Neuron (in vitro differentiated cells): Measurements from ENCODE around the gene ULK2.
"Not testable (repeated sequence)": the region's sequence is repeated elsewhere in the genome, so short reads cannot be mapped to it uniquely, and the experiment has no call there.

Experiments
- H2AFZ ChIP-seq: one replicate; pipeline ENCODE4 v1.6.1; 2013; ENCODE audit warnings: low read depth, mild to moderate bottlenecking, inconsistent platforms, low read length, moderate library complexity
- H3K27me3 ChIP-seq: one replicate; pipeline ENCODE4 v1.6.1; 2013; ENCODE audit warnings: low read length; ENCODE audit not compliant: insufficient read depth
- H3K36me3 ChIP-seq: one replicate; pipeline ENCODE4 v1.6.1; 2013; ENCODE audit warnings: low read length; ENCODE audit not compliant: insufficient read depth
- H3K4me1 ChIP-seq: one replicate; pipeline ENCODE4 v1.6.1; 2013; ENCODE audit warnings: low read length; ENCODE audit not compliant: insufficient read depth
- H3K4me3 ChIP-seq: 2 replicates; pipeline ENCODE4 v1.5.1; 2013; ENCODE audit warnings: mild to moderate bottlenecking, low read length, moderate library complexity
- H3K9me3 ChIP-seq: one replicate; pipeline ENCODE4 v1.6.1; 2013; ENCODE audit warnings: low read length

Gene ULK2

DNA sequence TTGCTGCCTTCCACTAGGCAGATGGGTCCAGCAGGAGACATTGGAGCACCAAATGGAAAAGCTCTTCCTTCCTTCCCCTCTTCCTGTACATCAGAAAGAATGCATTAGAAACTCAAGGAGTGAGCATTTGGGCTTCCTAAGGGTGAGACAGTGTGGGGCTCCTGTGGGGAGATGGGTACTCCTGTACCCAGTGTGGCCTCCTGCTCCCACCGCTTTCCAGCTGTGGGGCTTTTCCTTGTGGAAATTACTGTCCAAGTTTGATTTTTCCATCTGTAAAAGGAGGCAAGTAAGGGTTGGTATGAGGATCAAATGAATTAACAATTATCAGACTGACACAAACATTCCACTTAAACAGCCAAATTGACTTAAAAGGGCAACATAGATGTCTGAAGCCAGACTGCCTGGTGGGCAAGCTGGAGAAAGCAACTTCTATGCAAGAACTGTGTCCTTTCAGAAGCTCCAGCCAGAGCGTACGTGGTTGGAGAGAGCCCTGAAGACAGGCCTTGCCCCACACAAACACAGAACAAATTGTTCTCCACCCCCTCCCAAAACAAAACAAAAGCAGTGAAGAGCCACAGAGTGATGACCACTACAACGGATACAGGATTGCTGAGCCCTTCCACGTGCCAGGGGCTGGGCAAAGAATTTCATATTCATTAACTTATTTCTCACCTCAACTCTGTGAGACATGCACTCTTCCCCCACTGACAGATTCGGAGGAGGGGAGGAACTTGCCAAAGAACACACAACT lies 96.6 kb downstream of the ULK2 start:
- Histone ChIP-seq H3K36me3 (peaks cover 5% of the 10 kb centered on the region), H2AFZ (no peak overlapping the region), H3K9me3 (no peaks in the 10 kb centered on the region), H3K4me3 (no peak overlapping the region), H3K27me3 (no peaks in the 10 kb centered on the region), H3K4me1 (no peaks in the 10 kb centered on the region)

- no peaks in the 10 kb centered on the region for H3K4me1 ChIP-seq
- no peaks in the 10 kb centered on the region for H3K36me3 ChIP-seq
- H2AFZ ChIP-seq = no peak overlapping the region
- no peaks in the 10 kb centered on the region for H3K27me3 ChIP-seq
- no peaks in the 10 kb centered on the region for H3K9me3 ChIP-seq
- no peak overlapping the region for H3K4me3 ChIP-seq
Observed at GRCh38 chr17:19769946-19770652, 97.6 kb downstream of the ULK2 start.

- Histone ChIP-seq H3K4me3 (no peak overlapping the region), H3K36me3 (no peaks in the 10 kb centered on the region), H3K4me1 (no peaks in the 10 kb centered on the region), H3K9me3 (no peaks in the 10 kb centered on the region), H2AFZ (no peak overlapping the region), H3K27me3 (no peaks in the 10 kb centered on the region)
Observed at GRCh38 chr17:19768046-19768782, 99.5 kb downstream of the ULK2 start.

GRCh38 chr17:19766421-19767270 lies 101.1 kb downstream of the ULK2 start:
- no peaks in the 10 kb centered on the region for H3K27me3 ChIP-seq
- H3K4me3 ChIP-seq = no peak overlapping the region
- no peaks in the 10 kb centered on the region for H3K9me3 ChIP-seq
- no peaks in the 10 kb centered on the region for H3K4me1 ChIP-seq
- H3K36me3 ChIP-seq = no peaks in the 10 kb centered on the region
- H2AFZ ChIP-seq = no peak overlapping the region

- no peak overlapping the region for H3K4me3 ChIP-seq
- H3K4me1 ChIP-seq = no peaks in the 10 kb centered on the region
- no peaks in the 10 kb centered on the region for H3K27me3 ChIP-seq
- no peaks in the 10 kb centered on the region for H3K36me3 ChIP-seq
- no peaks in the 10 kb centered on the region for H3K9me3 ChIP-seq
- no peak overlapping the region for H2AFZ ChIP-seq
Observed at GRCh38 chr17:19766016-19766415, 101.7 kb downstream of the ULK2 start.

GRCh38 chr17:19763991-19764390 lies 103.7 kb downstream of the ULK2 start:
- not testable (repeated sequence) for H3K4me3 ChIP-seq, H2AFZ ChIP-seq, H3K36me3 ChIP-seq, H3K9me3 ChIP-seq, H3K4me1 ChIP-seq, H3K27me3 ChIP-seq

- no peaks in the 10 kb centered on the region for H3K27me3 ChIP-seq
- H3K4me1 ChIP-seq = no peaks in the 10 kb centered on the region
- no peak overlapping the region for H3K4me3 ChIP-seq
- H2AFZ ChIP-seq = no peak overlapping the region
- no peaks in the 10 kb centered on the region for H3K36me3 ChIP-seq
- no peaks in the 10 kb centered on the region for H3K9me3 ChIP-seq
Observed at GRCh38 chr17:19763416-19763815, 104.3 kb downstream of the ULK2 start.

- peaks cover 2% of the 10 kb centered on the region for H3K27me3 ChIP-seq
- H3K4me1 ChIP-seq = no peaks in the 10 kb centered on the region
- H3K4me3 ChIP-seq = no peak overlapping the region
- H3K9me3 ChIP-seq = no peaks in the 10 kb centered on the region
- H2AFZ ChIP-seq = no peak overlapping the region
- no peaks in the 10 kb centered on the region for H3K36me3 ChIP-seq
Observed at GRCh38 chr17:19762515-19762961, 105.2 kb downstream of the ULK2 start.

GRCh38 chr17:19760746-19761145 lies 107.0 kb downstream of the ULK2 start:
- Histone ChIP-seq H3K36me3 (no peaks in the 10 kb centered on the region), H3K4me3 (no peak overlapping the region), H3K27me3 (peaks cover 3% of the 10 kb centered on the region), H3K9me3 (no peaks in the 10 kb centered on the region), H3K4me1 (no peaks in the 10 kb centered on the region), H2AFZ (no peak overlapping the region)

DNA sequence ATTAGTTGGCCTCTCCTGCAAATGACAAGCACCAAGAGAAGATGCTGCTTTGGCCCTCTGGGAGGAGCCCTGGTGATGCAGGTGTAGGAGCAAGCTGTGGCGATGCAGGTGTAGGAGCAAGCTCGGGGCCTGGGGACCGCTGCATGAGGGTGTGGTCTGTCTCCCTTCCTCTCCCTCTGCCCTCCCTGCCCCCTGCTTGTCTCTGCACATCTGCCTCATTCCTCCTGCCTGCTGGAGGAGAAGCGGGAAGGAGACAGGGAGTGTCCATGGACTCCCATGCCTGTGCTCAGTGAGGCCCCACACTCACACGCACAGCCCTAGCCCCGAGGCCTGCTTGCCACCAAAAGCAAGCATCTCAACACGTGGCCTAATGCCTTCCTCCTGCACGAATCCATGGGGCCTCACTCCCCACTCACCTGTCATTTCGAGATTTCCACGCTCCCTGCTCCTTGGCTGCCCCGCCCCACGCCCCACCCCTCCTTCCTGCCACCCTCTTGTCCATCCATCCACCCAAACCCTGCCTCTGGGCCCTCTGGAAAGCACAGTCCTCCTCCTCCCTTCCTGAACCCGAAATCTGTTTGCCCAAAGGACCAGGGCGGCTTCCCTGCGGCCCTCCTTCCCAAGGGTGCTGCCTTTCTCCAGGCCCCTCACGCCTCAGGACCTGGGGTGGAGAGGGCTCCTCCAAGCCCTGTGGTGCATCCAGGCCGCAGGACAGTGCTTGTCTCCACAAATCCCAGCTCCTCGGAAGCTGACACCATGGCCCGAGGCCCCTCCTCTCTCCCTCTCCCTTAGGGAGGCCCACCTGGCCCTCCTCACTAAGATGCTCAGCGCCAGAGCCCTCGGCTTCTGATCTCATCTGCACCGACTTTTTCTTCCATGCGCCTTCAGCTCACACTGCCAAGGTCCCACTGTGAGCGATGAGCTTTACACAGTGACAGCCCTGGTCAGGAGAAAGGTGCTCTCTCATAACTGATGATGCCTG lies 107.9 kb downstream of the ULK2 start:
- Histone ChIP-seq H3K9me3 (no peaks in the 10 kb centered on the region), H2AFZ (no peak overlapping the region)

GRCh38 chr17:19757536-19758180 lies 110.1 kb downstream of the ULK2 start:
- H3K27me3 ChIP-seq = peaks cover 11% of the 10 kb centered on the region
- H3K9me3 ChIP-seq = no peaks in the 10 kb centered on the region
- no peak overlapping the region for H2AFZ ChIP-seq

More for the DNA sequence above, 107.9 kb downstream of the ULK2 start:
- Histone ChIP-seq H3K4me1 (no peaks in the 10 kb centered on the region), H3K4me3 (no peak overlapping the region), H3K27me3 (peaks cover 5% of the 10 kb centered on the region), H3K36me3 (no peaks in the 10 kb centered on the region)

More at GRCh38 chr17:19757536-19758180, 110.1 kb downstream of the ULK2 start:
- H3K4me1 ChIP-seq = no peaks in the 10 kb centered on the region
- H3K4me3 ChIP-seq = no peak overlapping the region
- H3K36me3 ChIP-seq = no peaks in the 10 kb centered on the region
